NCI-H128 (cell line): Measurements from ENCODE around the gene INTS11.
A peak's percentile ranks its signal among the peaks of the same experiment; 100 is the strongest.

Experiments used
- DNase-seq: peaks from one replicate; lab custom pipeline; 2025; ENCODE audit not compliant: unreplicated experiment; lab: John Stamatoyannopoulos, UW

The INTS11 gene

DNA sequence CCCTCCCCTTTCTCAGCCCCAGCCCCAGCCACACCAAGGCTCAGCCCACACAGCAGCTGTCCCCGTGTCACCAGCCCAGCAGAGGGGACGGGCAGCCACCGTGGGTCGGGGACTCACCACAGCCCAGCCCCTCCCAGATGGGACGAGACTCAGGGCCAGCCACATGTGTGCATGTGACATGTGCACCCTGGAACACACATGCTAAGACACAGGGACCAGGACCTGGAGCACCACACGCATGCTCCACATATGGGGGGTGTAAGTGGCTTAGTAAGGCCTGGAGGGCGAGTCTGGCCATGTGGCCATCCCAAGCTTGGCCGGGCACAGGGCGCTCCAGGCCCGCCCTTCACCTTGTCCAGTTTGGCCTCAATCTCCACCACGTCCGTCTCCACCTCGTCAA is 20.7 kb downstream of the INTS11 start:
- DNase-seq = no peak

DNA sequence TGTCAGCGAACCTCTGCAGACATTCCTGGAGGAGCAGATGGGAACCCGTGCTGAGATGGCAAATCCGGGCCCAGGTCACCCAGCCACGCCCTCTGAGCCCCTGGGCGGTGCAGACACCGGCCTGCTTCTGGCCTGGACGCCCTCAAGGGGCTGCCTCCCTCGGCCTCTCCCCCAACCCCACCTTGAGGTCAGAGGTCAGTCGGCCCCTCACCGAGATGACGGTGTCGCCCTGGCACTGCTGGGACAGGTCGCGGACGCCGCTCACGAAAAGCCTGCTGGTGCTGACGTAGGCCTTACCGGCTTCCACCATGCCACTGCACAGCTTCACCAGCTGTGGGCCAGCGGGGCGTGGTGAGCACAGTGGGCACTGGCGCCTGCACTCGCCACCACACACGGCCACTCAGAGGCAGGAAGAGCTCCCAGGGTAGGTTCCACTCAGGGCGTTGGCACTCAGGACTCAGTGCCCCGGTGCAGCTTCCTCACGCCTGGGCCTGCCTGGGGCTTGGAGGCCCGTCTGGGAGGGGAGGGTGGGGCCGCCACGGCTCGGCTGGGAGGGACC is 21.4 kb downstream of the INTS11 start:
- no peak for DNase-seq

GRCh38 chr1:1302006-1302430 is 22.4 kb downstream of the INTS11 start:
- DNase-seq = no peak

DNA sequence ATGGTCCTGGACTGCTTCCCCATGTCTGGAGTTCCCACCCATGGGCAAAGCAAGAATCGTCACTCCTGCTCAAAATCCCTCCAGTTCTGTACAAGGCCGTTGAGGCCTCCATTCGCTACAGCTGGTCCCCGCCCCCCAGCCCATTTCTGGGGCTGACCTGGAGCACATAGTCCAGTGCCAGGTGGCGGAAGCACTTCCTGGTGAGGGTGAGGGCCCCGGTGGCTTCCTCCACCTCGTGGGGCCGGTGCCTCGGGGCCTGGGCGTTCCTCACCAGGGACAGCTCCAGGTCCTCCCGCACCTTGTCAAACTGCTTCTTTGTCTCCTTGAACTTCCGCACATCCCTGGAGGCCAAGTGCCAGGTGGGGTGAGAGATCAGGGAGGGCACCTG is 24.1 kb downstream of the INTS11 start:
- DNase-seq = no peak

DNA sequence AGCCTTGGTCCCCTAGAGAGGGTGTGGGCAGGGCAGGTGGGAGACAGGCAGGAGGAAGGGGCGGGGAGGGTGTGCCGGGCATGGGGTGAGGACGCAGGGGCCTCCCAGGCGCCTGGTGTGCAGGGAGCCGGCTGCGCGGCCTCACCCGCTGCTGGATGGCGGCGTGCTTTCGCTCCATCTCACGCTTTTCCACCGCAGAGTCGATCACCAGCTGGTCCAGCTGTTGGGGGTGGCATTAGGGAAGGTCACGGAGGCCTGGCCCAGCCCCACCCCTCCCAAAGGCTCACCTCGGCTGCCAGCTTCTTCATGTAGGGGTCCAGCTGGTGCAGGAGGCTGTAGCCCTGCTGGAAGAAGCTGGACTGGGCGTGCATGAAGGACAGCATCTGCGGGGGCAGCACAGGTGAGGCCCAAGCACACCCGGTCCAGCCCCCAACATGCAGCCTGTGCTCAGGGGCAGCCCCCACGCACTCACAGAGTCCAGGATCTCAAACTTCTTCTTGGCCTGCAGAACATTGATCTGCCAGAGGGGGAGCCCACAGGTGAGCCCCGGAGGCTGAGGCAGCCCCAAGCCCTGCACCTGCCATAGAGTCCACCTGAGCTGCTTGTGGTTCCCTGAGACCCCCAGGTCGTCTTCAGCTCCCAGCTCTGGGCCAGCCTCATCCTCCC is 24.6 kb downstream of the INTS11 start:
- no peak for DNase-seq

GRCh38 chr1:1298861-1299685 is 25.4 kb downstream of the INTS11 start:
- DNase-seq = no peak

- DNase-seq = no peak
Measured at GRCh38 chr1:1297802-1298424, 26.5 kb downstream of the INTS11 start.

DNA sequence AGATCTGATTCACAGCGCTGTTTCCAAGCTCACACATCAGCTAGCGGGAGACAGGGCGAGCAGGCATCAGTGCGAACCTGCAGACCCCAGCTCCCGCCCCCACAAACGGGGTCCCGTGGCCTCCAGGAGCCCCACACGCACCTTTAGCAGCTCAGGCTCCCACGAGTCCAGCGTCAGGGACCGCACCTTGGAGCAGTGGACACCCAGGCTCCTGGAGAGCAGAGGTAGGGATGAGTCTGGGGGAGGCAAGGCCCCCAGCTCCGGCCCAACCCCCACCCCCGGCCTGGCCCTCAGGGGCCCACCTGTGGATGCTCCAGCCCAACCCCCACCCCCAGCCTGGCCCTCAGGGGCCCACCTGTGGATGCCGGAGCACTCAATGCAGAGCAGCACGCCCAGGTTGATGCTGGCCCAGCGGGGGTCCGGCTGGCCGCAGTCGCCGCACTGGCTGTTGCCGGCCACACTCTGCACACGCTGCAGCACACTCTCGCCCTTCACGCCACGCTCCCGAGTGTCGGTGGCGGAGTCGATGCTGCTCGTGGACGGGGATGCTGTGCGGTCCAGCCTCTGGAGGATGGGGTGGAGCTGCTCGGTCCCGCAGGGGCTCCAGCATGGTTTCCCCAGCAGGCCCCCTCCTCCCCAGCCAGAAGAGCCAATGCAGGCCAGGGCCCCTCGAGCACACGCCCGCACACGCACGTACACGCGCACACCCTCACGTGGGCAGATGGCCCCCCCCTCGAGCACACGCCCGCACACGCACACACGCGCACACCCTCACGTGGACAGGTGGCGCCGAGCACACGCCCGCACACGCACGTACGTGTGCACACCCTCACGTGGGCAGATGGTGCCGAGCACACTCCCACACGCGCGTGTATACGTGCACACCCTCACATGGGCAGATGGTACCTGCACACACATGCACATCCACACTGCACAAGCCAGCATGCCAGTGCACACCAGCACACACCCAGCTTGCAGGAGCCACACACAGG is 28.1 kb downstream of the INTS11 start:
- no peak for DNase-seq

- DNase-seq = no peak
Measured at GRCh38 chr1:1295154-1295923, 29.1 kb downstream of the INTS11 start.

DNA sequence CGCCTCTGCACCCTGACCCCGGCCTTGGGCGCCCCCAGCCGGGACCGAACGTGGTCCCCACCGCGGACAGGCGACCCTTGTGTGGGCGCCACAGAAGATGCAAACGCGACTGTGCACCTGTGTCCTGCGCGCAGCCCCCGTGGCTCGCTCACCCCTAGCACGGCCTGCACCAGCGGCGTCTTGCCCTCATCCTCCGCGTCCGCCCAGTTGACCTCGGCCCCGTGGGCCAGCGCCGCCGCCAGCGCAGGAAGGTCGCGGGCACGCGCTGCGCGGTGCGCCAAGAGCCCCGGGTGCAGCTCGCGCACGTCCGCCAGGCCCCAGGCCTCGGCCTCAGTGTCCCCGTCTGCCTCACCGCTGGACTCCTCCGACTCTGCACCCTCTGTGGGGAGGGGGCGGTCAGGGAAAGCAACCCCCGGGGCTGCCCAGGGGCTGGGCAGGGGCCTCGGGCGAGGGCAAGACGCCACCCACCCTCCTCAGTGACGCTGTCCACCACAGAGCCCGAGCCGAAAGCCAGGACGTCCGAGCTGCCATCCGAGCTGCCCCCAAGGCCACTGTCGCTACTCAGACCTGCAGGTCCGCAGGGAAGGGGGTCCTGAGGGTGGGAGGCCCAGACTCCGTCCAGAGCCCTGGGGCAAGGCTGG is 30.1 kb downstream of the INTS11 start:
- no peak for DNase-seq

GRCh38 chr1:1293263-1294249 is 30.9 kb downstream of the INTS11 start:
- no peak for DNase-seq

- DNase-seq = no peak
Measured at GRCh38 chr1:1292851-1293250, 31.6 kb downstream of the INTS11 start.

- DNase-seq = no peak
Measured at GRCh38 chr1:1292442-1292779, 32.0 kb downstream of the INTS11 start.

DNA sequence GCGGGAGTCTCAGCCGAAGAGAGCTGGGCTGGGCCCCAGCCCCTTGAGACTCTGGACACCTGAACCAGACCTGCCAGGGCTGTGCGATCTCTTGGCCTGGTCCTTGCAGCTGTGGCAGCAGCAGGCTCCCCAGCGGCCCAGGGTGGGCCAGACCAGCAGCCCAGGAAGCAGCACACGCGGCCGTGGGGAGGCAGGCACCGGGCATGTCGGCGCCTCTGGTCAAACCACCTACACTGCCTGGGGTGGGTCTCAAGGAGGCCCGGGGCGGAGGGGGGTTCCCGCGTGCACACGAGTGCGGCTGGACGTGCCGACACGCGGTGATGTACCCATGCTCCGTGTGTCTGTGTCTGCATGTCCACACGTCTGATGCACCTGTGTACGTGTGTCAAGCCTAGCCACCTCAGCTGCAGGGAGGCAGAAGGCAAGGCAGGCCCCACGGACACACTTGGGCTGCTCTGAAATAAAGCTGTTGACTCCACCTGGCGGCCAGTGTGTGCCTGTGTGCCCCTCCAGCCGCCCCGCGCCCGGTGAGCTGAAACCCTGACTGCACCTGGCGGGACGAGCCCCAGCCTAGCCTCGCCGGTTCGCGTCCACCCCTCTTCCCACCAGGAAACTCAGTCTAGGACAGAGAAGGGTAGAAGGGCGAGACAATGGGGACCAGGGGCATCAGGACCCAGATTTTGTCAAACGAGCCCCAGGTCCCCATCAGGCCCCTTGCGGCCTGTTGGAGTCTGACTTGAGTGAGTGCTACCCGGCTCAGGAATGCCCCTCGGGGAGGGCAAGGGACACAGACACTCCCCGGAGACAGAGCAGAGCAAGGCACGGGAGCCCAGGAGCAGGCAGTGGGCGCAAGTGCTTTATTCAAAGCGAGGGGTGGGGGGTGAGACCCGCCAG is 32.7 kb downstream of the INTS11 start:
- DNase-seq = peak; percentile 34

GRCh38 chr1:1291023-1291528 is 33.4 kb downstream of the INTS11 start:
- no peak for DNase-seq

DNA sequence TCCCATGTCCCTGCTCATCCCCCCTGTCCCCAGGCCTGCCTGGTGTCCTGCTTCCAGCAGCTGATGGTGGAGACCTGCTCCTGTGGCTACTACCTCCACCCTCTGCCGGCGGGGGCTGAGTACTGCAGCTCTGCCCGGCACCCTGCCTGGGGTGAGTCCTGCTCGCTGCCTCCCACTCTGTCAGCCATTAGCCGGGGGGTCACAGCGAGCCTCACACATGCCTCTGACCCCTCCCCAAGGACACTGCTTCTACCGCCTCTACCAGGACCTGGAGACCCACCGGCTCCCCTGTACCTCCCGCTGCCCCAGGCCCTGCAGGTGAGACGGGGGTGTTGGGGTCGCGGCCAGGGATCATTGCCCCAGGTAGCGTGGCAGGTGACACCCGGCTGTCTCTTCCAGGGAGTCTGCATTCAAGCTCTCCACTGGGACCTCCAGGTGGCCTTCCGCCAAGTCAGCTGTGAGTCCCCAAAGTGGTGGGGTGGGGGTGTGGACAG is 34.2 kb downstream of the INTS11 start:
- DNase-seq = no peak
